ENCODE results near the gene EFL1.
"Not testable (repeated sequence)": the region's sequence is repeated elsewhere in the genome, so short reads cannot be mapped to it uniquely, and the experiment has no call there.

The EFL1 gene

GRCh38 chr15:82303956-82304777, 41.6 kb upstream of the EFL1 start:
- H3K4me3 ChIP-seq (ENCODE audit: low read length) = no peak overlapping the region
- TF ChIP-seq CTCF (IDR thresholded peaks at IDR 0.05; ENCODE audit: insufficient read depth, low read depth, low read length, missing control alignments) = no peak
- no peak for DNase-seq (ENCODE audit: low read depth)

GRCh38 chr15:82301296-82302016, 38.9 kb upstream of the EFL1 start:
- DNase-seq (ENCODE audit: low read depth) = no peak
- H3K4me3 ChIP-seq (ENCODE audit: low read length) = no peak overlapping the region
- TF ChIP-seq CTCF (IDR thresholded peaks at IDR 0.05; ENCODE audit: insufficient read depth, low read depth, low read length, missing control alignments) = no peak

- no peak overlapping the region for H3K4me3 ChIP-seq (ENCODE audit: low read length)
- DNase-seq (ENCODE audit: low read depth) = no peak
- TF ChIP-seq CTCF (IDR thresholded peaks at IDR 0.05; ENCODE audit: insufficient read depth, low read depth, low read length, missing control alignments) = no peak
These were observed 38.3 kb upstream of the EFL1 start for GRCh38 chr15:82300883-82301282.

- not testable (repeated sequence) for DNase-seq (ENCODE audit: low read depth)
These were observed 37.8 kb upstream of the EFL1 start for GRCh38 chr15:82300326-82300725.

GRCh38 chr15:82299511-82299914, 37.0 kb upstream of the EFL1 start:
- H3K4me3 ChIP-seq (ENCODE audit: low read length); DNase-seq (ENCODE audit: low read depth): not testable (repeated sequence)

More at GRCh38 chr15:82300326-82300725, 37.8 kb upstream of the EFL1 start:
- H3K4me3 ChIP-seq (ENCODE audit: low read length) = not testable (repeated sequence)

GRCh38 chr15:82298520-82298919, 36.0 kb upstream of the EFL1 start:
- H3K4me3 ChIP-seq (ENCODE audit: low read length) = no peak overlapping the region
- no peak for TF ChIP-seq CTCF (IDR thresholded peaks at IDR 0.05; ENCODE audit: insufficient read depth, low read depth, low read length, missing control alignments)
- DNase-seq (ENCODE audit: low read depth) = peak; percentile 9

- DNase-seq (ENCODE audit: low read depth) = no peak
- no peak overlapping the region for H3K4me3 ChIP-seq (ENCODE audit: low read length)
- no peak for TF ChIP-seq CTCF (IDR thresholded peaks at IDR 0.05; ENCODE audit: insufficient read depth, low read depth, low read length, missing control alignments)
These were observed 35.5 kb upstream of the EFL1 start for GRCh38 chr15:82298032-82298431.

GRCh38 chr15:82297546-82297945, 35.0 kb upstream of the EFL1 start:
- TF ChIP-seq CTCF (IDR thresholded peaks at IDR 0.05; ENCODE audit: insufficient read depth, low read depth, low read length, missing control alignments) = no peak
- DNase-seq (ENCODE audit: low read depth) = no peak
- no peak overlapping the region for H3K4me3 ChIP-seq (ENCODE audit: low read length)
